Choroid plexus epithelial cell (primary cell): ENCODE results near the gene CCNYL1.

Experiments used
- DNase-seq: peaks from one replicate; pipeline ENCODE4 v3.0.0-alpha.2; 2010; ENCODE audit warnings: low read depth
- H3K4me3 ChIP-seq: 2 replicates; pipeline ENCODE4 v1.5.1; 2011; ENCODE audit warnings: low read depth, mild to moderate bottlenecking, control low read depth, low read length, moderate library complexity
- TF ChIP-seq, protein P1 (sequence below): conservative IDR thresholded peaks from 2 replicates; pipeline ENCODE4 v1.5.1; 2011; ENCODE audit warnings: low read depth, mild to moderate bottlenecking, control low read depth, inconsistent platforms, low read length, moderate library complexity

Gene CCNYL1

DNA sequence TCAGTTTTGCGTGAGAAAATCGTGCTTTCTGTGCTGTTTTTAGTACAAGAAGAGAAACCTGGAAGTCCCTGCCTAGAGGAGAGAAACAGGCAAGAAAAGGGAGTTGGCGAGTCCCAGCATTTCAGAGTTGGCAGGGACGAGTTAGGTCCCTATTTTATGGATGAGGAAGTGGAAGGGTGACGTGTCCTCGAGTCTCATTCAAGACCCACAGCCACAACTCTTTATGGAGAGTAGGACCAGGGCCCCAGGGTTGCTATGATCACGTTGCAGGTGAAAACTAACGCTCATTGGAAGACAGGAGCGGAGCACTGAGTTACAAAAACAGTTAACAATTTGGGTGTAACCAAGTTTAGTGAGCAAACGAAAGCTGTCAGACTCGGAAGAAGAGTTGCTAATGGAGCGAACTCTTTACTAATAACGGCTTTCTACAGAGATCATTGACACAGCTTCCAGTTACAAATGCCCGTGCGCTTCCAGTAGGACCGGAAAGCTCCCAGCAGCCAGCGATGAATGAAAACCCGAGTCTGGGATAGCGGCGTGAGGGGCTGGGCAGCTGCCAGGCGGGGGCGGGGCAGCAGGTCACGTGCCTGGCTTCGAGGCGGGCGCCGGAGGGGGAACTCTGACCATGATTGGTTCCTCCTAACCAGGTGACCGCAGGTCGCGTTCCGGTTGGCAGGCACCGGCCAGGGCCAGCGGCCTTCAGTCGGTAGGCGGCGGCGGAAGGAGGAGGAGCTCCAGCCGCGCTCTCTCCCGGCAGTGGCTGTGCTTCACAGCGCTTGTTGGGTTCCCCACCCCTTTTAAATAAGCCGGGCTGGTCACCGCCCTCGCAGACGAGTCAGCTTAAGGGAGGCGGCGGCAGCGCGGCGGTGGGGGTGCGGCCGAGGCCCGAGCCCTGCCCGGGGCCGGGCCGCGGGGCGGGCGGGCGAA, at the start of gene CCNYL1:
CCNYL1 (plus strand) TSS at position 827 of the 927 bp plus-strand sequence. CDS start 257 bp downstream, outside the sequence.
- peak; percentile 100 for DNase-seq
- TF ChIP-seq, protein P1, sequence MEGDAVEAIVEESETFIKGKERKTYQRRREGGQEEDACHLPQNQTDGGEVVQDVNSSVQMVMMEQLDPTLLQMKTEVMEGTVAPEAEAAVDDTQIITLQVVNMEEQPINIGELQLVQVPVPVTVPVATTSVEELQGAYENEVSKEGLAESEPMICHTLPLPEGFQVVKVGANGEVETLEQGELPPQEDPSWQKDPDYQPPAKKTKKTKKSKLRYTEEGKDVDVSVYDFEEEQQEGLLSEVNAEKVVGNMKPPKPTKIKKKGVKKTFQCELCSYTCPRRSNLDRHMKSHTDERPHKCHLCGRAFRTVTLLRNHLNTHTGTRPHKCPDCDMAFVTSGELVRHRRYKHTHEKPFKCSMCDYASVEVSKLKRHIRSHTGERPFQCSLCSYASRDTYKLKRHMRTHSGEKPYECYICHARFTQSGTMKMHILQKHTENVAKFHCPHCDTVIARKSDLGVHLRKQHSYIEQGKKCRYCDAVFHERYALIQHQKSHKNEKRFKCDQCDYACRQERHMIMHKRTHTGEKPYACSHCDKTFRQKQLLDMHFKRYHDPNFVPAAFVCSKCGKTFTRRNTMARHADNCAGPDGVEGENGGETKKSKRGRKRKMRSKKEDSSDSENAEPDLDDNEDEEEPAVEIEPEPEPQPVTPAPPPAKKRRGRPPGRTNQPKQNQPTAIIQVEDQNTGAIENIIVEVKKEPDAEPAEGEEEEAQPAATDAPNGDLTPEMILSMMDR = peak; percentile 24
- H3K4me3 ChIP-seq = peak within 1 kb of the TSS; percentile 93

DNA sequence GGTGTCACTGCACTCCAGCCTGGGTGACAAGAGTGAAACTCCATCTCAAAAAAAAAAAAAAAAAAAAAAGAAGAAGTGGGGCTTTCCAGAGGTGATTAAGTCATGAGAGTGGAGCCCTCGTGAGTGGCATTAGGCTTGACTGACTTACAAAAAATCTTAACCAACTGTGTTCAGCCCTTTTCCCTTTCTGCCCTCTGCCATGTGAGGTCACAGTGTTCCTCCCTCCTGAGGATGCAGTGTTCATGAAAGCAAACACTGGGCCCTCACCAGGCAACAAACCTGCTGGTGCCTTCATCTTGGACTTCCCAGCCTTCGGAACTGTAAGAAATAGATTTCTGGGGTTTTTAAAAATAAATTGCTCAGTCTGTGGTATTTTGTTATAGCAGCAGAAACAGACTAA, 49.2 kb upstream of the CCNYL1 start:
- no peak for DNase-seq
- TF ChIP-seq, protein P1 = no peak
- no peak overlapping the region for H3K4me3 ChIP-seq

- no peak overlapping the region for H3K4me3 ChIP-seq
- DNase-seq = no peak
- TF ChIP-seq, protein P1 = no peak
These were observed 47.4 kb upstream of the CCNYL1 start for GRCh38 chr2:207663870-207664545.

DNA sequence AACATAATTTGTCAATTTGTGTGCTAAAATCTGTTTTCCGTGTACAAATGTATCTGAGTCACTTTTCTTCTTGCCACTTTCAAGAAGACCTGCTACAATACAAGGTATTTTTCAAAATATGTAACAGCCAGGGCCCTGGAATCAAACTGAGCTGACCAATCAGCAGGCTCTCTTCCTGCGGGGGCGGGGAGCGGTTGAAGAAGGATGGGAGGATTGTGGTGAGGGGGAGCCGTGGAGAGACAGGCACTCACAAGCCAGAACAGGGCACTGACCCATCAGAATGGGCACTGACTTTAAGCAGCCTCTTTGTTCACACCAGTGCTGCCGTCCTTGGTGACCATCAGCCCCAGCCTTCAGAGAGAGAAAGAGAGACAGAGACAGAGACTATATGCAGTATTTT, 40.6 kb upstream of the CCNYL1 start:
- H3K4me3 ChIP-seq = no peak overlapping the region
- DNase-seq = no peak
- TF ChIP-seq, protein P1 = no peak

- no peak for DNase-seq
- TF ChIP-seq, protein P1 = no peak
- no peak overlapping the region for H3K4me3 ChIP-seq
These were observed 38.0 kb upstream of the CCNYL1 start for GRCh38 chr2:207673431-207673830.

DNA sequence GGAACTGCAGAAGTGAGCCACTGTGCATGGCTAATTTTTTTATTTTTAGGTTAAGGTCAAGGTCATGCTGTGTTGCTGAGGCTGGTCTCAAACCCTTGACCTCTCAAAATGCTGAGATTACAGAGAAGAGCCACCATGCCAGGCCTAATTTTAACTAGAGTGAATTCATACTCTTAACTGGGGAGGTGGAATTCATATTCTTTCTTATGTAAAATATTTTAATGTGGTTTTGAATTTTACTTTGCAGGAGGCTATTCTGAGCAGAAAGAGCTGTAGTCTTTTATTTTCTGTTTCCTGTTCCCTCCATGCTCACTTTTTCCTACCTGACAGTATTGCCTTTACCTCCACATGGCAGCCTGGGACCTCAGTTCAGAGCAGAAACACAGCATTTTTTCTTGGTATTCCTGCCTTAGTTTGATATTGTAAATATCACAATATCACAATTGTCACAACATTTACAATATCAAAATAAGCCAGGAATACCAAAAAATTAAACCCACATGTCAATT, 37.1 kb upstream of the CCNYL1 start:
- DNase-seq = no peak
- TF ChIP-seq, protein P1 = no peak
- H3K4me3 ChIP-seq = no peak overlapping the region
